Spleen (tissue), 7 donors: ENCODE results near the gene STK4.

Experiments used
- POLR2A ChIP-seq, 3 donors: fragments of 450-650 bp; IDR thresholded peaks; one replicate each; pipeline ENCODE4 v1.5.1; 2017; ENCODE audit warnings: antibody characterized with exemption in 3 of 3, mild to moderate bottlenecking in 1 of 3
- POLR2AphosphoS5 ChIP-seq, 3 donors: sonication (generic); formaldehyde crosslinking; IDR thresholded peaks; one replicate each; pipeline ENCODE4 v1.5.1; 2017; ENCODE audit warnings: antibody characterized with exemption in 3 of 3
- TF ChIP-seq, protein P1 (sequence below), 11 experiments: fragments of 200-600 bp in 7 of 11; fragments of 450-650 bp in 4 of 11; sonication (generic) in 4 of 11; IDR thresholded peaks in 8 of 11; conservative IDR thresholded peaks in 3 of 11; 1 replicate in 7 of 11; 2 replicates in 4 of 11; pipeline versions ENCODE4 v1.4.0 to v1.8.0; 2016 to 2021; ENCODE audit warnings: antibody characterized with exemption in 11 of 11, inconsistent platforms in 4 of 11, mild to moderate bottlenecking in 1 of 11
- donor health status: DM: no; HTN: no; CAD: no; lungs with moderate emphysema.
- donor health status: DM: no; HTN: no; CAD: no.
- donor health status: DM: no; HTN: no; CAD: no.

DNA sequence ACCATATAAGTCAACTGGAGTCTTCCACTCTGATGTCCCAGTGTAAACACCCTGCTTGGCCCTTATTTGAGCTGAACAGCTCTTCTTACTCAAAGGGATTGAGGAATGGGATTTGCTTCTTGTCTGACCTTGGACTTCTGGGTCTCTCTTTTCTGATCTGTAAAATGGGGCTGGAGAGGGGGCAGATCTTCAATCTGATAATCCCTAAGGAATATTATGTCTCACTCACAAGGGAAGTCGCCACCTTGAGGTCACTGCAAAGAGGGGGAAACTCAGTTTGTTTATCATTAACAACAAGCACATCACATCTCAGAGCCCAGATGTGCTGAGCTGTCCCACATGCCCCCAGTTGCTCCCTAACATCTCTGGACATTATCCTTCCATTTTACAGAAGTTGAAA is 119.6 kb downstream of the STK4 start:
- TF ChIP-seq, protein P1, sequence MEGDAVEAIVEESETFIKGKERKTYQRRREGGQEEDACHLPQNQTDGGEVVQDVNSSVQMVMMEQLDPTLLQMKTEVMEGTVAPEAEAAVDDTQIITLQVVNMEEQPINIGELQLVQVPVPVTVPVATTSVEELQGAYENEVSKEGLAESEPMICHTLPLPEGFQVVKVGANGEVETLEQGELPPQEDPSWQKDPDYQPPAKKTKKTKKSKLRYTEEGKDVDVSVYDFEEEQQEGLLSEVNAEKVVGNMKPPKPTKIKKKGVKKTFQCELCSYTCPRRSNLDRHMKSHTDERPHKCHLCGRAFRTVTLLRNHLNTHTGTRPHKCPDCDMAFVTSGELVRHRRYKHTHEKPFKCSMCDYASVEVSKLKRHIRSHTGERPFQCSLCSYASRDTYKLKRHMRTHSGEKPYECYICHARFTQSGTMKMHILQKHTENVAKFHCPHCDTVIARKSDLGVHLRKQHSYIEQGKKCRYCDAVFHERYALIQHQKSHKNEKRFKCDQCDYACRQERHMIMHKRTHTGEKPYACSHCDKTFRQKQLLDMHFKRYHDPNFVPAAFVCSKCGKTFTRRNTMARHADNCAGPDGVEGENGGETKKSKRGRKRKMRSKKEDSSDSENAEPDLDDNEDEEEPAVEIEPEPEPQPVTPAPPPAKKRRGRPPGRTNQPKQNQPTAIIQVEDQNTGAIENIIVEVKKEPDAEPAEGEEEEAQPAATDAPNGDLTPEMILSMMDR (IDR thresholded peaks at IDR 0.05 in 8 of 11, conservative IDR thresholded peaks at IDR 0.05 in 3 of 11) = no peak
- peak in 1 of 3 donors; percentile 1 for TF ChIP-seq POLR2AphosphoS5 (IDR thresholded peaks at IDR 0.05)
- no peak for TF ChIP-seq POLR2A (IDR thresholded peaks at IDR 0.05)
